NOMO-1 (cell line): ENCODE results near the gene CBR1.
A peak's percentile ranks its signal among the peaks of the same experiment; 100 is the strongest.
"Not testable (repeated sequence)": the region's sequence is repeated elsewhere in the genome, so short reads cannot be mapped to it uniquely, and the experiment has no call there.

Experiments used
- DNase-seq, 2 experiments: peaks; one replicate each; lab custom pipeline; 2025; ENCODE audit not compliant: unreplicated experiment in 2 of 2; lab: John Stamatoyannopoulos, UW

The CBR1 gene

DNA sequence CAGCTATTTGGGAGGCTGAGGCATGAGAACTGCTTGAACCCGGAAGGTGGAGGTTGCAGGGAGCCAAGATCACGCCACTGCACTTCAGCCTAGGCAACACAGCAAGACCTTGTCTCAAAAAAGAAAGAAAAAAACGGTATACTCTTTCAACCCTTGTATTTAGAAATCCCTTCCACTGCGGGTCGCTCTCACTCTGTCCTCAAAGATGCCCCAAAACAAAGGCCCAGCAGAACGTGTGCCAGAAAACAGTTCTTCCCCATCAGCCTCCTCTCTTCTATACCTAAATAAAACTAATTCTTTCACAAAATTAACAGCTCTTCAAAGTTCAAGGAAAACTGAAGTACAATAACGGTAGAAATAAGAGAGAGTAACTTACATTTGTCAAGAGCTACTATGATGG lies 22.7 kb upstream of the CBR1 start:
- DNase-seq = no peak

DNA sequence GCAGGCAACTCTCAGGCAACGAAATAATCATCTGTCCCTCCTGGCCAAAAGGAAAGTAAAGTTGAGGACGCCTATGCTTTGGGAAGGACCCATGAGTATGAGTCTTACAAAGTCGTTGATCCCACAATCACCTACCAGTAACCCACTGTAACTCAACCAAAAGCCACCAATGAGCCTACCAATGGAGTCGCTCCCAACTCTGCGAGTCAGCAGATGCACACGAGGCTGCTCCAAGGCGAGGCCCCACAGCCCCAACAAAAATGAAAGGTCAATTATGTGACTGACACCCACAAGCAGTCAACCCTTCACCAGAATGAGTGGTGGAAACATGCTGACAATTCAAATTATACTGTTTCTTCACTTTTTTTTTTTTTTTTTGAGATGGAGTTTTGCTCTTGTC lies 21.5 kb upstream of the CBR1 start:
- DNase-seq = no peak

DNA sequence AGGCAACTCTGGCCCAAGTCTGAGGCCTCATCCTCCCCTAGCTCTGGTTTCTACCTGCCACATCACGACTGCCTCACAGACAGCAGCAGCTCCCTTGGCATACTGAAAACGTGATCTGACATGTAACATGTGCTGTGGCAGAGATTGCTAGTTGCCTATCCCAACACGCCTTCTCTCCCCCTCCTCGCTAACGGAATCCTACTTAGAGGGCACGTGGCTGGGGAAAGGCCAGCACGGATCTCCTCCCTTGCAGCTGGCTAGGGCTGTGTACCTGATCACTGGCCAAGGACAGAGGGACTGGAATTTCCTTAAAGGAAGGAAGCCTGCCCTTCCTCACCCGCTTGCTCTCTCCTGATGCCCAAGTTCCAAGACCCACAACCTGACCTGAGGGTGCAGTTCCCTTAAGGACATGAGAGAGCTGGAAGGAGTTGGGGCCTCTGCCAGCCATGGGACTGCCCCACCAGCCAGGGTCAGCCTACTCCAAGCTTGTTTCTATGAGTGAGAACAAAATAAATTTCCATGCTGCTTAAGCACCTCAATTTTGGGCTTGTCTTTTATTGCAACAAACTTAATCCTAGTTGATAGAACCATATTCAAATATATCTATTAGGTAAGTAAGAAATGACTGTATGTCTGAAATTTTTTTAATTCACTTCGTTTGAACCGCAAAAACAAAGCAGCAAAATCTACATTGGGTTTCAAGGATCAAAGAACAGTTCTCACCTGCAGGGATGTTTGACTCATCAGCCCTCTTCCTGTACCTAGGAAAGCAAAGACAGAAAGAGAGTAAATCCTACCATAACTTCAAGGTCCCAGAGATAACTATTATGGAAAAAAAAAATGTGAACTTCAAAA lies 16.7 kb upstream of the CBR1 start:
- no peak for DNase-seq

DNA sequence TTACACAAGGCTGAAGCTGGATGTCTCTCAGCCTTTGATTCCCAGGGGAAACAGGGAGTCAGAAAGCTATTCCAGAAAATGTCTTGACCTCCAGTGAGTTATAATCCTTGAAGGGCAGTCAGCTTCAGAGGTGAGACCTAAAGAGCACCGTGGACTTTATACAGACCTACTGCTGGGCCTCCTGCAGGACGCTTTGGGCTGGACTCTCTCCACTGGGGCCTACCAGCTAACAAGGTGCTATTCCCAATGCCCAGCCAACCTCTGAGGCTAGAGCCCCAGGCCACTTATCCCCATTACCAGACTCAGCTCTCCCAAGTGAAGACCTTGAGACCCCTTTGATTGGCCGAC lies 16.1 kb upstream of the CBR1 start:
- DNase-seq = no peak

DNA sequence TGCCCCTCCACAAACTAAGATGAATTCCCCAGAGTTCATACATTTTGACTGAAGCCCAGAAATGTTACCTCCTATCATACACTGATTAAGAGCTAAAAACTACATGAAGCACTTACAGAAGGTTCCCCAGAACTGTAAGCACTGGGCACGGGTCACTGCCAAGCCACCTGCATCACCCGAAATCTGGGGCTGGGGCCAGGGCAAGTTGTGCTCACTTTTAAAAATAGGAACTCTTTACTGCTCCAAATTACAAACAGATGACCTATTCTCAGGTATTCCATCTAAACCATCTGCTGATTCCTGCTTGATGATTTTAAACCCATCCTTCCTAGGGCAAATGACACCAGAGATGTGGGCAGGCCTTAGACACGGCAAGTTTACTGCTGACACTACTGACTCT lies 14.3 kb upstream of the CBR1 start:
- DNase-seq = no peak

GRCh38 chr21:36059823-36060158 lies 10.0 kb upstream of the CBR1 start:
- peak in 1 of 2 experiments; percentile 66 for DNase-seq

GRCh38 chr21:36060159-36060921 lies 9.5 kb upstream of the CBR1 start, which contains the start of gene SETD4:
SETD4 (minus strand) TSS chr21:36060526; CDS start chr21:36058888, 1,638 bp downstream.
- DNase-seq = peak; percentile 97

GRCh38 chr21:36061445-36061844 lies 8.4 kb upstream of the CBR1 start:
- no peak for DNase-seq

DNA sequence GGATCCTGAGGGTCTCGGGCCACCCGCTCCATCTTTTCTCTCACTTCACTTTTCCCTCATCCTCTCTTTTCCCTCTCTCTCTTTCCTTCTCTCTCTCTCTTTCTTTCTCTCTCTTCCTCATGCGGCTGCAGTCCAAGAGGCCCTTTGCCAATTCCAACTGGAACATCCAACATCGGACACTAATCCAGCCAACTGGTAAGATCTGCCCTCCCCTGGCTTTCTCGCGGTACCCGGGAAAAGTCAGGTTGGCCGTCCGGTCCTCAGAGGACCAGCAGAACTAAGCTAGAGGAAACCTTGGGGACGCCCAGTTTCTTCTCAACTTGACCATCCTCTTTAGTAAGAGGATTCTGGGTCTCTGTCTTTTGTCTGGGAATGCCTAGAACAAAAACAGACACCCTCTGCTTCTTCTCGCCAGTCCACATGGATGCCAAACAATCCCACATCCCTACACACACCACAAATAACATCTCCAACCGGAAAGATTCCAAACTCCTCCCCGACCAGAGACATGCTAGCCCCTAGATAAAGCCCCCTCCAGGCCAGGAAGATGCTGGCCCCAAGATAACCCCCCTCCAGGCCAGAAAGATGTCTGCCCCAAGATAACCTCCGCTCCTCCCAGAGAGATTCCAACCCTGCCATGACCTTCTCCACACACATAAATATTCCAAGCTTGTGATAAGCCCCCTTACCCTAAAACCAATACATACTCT lies 6.3 kb upstream of the CBR1 start:
- DNase-seq = no peak

DNA sequence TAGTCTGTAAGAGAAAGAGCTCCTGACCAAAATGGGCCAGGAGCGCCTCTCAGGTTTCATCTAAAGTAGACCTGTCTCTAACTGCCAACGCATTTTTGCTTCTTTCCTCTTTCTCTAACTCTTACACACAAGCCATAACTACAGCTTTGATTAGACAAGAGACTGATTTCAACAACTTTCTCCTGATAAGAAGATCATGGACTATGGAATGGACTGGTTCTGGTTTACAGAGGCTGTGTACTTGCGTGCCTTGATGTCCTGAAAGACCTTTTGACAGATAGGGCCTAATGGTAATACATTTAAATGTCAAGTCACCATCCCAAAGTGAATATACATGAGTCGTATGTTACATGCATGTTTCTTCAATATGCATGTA lies 5.8 kb upstream of the CBR1 start:
- no peak for DNase-seq

DNA sequence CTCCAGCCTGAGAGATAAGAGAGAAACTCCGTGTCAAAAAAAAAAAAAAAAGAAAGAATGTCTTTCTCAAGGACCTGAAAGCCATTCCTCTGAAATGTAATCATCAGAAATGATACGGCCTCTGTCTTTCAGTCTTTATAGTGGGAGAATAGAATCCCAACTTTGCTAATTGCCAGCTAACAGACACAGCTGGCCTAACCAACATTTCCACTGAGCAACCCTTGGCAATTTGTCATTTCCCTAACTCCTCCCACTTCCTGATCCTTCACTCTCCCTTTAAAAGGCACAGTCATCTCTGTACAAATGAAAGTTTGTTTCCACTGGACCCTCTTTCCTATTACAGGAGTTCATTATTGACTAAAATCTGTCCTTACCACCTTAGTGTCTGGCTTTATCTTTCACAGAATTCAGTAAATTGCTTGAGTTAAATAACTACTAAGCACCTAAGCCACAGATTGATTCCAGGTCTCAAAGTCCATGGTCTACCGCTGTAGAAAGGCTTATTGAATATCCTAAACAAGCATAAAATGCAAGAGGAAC lies 4.3 kb upstream of the CBR1 start:
- DNase-seq = peak; percentile 19 to 47

DNA sequence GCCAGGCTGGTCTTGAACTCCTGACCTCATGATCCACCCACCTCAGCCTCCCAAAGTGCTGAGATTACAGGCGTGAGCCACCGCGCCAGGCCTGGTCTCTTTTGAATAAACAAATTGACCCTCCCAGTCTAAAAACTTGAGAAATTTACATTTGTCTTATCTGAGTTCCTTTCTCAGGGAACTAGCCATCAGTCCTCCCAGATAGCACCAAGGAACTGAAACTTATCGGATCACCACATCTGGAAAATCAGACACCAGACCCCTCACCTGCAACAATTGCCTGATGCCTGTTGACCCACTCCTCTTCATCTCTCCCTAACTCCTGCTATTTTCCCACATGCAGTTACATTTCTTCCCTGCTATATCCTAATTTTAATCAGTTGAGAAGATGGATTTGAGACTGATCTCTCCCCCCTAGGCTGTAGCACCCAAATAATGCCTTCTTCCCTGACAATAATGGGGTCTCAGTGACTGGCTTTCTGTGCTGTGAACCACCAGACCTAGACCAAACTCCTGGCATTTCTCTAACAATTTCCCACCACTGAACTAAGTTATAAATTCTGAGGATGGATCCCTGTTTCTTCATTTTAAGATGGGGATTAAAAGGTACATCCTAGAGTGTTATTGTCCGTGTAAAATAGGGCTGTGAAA lies 951 bp upstream of the CBR1 start:
- no peak for DNase-seq

- DNase-seq = no peak
These were observed 1.2 kb downstream of the CBR1 start for GRCh38 chr21:36070999-36071398.

DNA sequence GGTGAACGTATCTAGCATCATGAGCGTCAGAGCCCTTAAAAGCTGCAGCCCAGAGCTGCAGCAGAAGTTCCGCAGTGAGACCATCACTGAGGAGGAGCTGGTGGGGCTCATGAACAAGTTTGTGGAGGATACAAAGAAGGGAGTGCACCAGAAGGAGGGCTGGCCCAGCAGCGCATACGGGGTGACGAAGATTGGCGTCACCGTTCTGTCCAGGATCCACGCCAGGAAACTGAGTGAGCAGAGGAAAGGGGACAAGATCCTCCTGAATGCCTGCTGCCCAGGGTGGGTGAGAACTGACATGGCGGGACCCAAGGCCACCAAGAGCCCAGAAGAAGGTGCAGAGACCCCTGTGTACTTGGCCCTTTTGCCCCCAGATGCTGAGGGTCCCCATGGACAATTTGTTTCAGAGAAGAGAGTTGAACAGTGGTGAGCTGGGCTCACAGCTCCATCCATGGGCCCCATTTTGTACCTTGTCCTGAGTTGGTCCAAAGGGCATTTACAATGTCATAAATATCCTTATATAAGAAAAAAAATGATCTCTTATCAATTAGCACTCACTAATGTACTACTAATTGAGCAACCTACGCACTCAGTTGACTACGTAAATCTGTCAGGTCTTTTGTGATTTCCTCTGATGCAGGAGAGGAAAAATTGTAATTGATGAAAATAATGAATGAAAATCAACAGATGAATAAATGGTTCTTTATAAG lies 2.8 kb downstream of the CBR1 start:
- no peak for DNase-seq

DNA sequence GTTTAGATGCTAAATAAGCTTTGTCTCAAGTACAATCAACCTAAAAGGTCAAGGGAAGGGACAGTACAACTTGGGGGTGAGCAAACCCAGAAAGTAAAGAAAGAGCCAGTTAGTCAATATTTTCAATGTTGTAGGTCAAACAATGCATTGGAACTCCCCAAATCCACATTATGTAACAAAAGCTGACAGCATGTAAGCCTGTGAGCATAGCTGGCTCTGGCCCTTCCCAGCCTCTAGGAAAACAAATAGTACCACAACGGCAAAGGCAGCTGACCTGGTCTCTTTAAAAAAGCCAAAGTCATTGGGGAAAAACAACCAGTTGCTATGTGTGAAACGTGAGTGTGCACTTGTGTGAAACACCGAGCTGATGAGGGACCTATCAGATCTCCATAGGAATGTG lies 3.4 kb downstream of the CBR1 start:
- DNase-seq = no peak

DNA sequence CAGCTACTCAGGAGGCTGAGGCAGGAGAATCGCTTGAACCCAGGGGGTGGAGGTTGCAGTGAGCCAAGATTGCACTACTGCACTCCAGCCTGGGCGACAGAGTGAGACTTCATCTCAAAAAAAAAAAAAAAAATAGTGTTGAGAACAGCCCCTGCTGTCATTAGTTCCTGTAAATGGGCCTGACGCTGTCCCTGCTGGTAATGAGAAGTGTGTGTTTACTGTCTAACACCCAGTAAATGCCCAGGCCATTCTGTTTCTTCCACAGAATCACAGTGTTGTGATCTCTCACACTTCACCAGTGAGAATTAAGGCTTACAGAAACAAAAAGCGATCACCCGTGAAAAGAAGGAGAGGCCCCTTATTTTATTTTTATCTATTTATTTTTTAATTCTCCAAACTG lies 4.1 kb downstream of the CBR1 start:
- DNase-seq = not testable (repeated sequence)

GRCh38 chr21:36075171-36075570 lies 5.3 kb downstream of the CBR1 start:
- DNase-seq = no peak

- DNase-seq = no peak
These were observed 6.1 kb downstream of the CBR1 start for GRCh38 chr21:36075953-36076352.

DNA sequence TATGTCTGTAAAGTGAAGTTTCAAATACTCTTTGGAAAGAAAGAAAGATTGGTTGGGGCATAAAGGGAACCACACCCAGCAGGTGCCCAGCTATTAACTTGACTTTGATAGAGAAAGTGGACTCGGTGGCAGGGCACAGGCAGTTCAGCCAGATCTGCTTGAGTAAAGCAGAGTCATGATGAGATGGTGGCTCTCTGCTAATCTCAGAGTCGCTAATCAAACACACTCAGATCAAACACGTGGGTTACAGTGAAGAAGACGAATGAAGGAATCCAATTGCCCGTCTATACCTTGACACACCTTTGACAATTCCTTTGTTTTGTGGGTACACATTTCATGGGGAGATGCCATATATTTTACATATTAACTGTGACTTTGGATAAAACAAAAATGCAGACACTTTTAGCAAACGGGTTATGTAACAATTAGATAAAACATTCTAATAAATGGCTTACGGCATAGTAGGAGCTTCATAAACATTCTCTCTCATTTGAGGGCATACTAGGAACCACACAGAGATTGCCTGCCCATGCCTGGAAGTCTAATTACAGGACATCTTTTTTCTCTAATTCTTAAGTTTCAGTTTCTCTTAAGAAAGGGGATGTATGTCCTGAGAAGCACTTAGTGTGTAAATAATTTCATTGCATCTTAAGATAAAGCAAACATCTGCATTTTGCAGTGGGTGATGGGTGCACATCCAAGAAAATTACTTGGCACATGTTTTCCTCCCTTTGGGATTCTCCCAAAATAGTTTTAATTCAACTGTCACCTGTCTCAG lies 7.2 kb downstream of the CBR1 start:
- peak; percentile 37 to 75 for DNase-seq

DNA sequence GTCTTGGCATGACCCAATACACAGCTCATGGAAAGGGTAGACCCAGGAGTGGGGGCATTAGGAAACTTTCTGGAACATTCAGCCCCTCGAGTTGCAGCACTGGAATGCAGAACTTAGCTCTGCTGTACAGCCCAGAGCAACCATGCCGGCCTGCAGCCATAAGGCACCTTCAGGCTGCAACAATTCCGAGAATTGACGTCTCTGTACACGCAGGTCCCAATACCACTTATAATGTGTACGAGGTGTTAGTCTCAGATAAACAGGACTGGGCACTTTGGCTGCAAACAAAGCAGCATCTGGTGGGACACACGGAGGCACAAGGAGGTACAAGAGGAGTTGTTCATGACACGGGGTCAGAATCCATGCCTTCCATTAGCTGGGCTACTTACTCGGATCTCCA lies 7.9 kb downstream of the CBR1 start:
- DNase-seq = no peak
